GM19239 (cell line): ENCODE measurements around the gene AFAP1.
A peak's percentile ranks its signal among the peaks of the same experiment; 100 is the strongest.

Experiments used
- DNase-seq: peaks from one replicate; pipeline ENCODE4 v3.0.0; 2011; ENCODE audit warnings: low spot score; ENCODE audit not compliant: insufficient read length
- FAIRE-seq: peaks from 2 replicates; lab custom pipeline; 2011; peaks lifted over from hg19 to GRCh38; lab: Jason Lieb, UNC

The AFAP1 gene

GRCh38 chr4:7811536-7812191, 128.0 kb downstream of the AFAP1 start:
- FAIRE-seq (no peak), DNase-seq (no peak)

GRCh38 chr4:7810783-7811535, 128.7 kb downstream of the AFAP1 start:
- no peak for FAIRE-seq
- no peak for DNase-seq

- DNase-seq (no peak), FAIRE-seq (no peak)
These were observed 130.9 kb downstream of the AFAP1 start for GRCh38 chr4:7808752-7809151.

GRCh38 chr4:7808181-7808580, 131.5 kb downstream of the AFAP1 start:
- DNase-seq = no peak
- no peak for FAIRE-seq

- no peak for FAIRE-seq
- DNase-seq = no peak
These were observed 132.2 kb downstream of the AFAP1 start for GRCh38 chr4:7807351-7807921.

GRCh38 chr4:7806338-7807090, 133.1 kb downstream of the AFAP1 start:
- DNase-seq (no peak), FAIRE-seq (no peak)

GRCh38 chr4:7805533-7806337, 133.9 kb downstream of the AFAP1 start:
- no peak for DNase-seq
- no peak for FAIRE-seq

- DNase-seq (no peak), FAIRE-seq (no peak)
These were observed 134.8 kb downstream of the AFAP1 start for GRCh38 chr4:7804756-7805385.

- DNase-seq (peak; percentile 76), FAIRE-seq (peak; percentile 28)
These were observed 135.5 kb downstream of the AFAP1 start for GRCh38 chr4:7803992-7804755.

- FAIRE-seq = no peak
These were observed 136.3 kb downstream of the AFAP1 start for GRCh38 chr4:7803371-7803770.

GRCh38 chr4:7802093-7802726, 137.5 kb downstream of the AFAP1 start:
- DNase-seq (peak; percentile 69), FAIRE-seq (peak; percentile 82)

More at GRCh38 chr4:7803371-7803770, 136.3 kb downstream of the AFAP1 start:
- no peak for DNase-seq

- DNase-seq = no peak
- no peak for FAIRE-seq
These were observed 138.0 kb downstream of the AFAP1 start for GRCh38 chr4:7801641-7802040.

- FAIRE-seq (no peak), DNase-seq (no peak)
These were observed 138.7 kb downstream of the AFAP1 start for GRCh38 chr4:7801001-7801400.

- DNase-seq = no peak
- FAIRE-seq = no peak
These were observed 139.3 kb downstream of the AFAP1 start for GRCh38 chr4:7800410-7800809.

GRCh38 chr4:7799736-7800135, 139.9 kb downstream of the AFAP1 start:
- DNase-seq (no peak), FAIRE-seq (no peak)

GRCh38 chr4:7799306-7799705, 140.4 kb downstream of the AFAP1 start:
- FAIRE-seq (no peak), DNase-seq (no peak)

- FAIRE-seq (no peak), DNase-seq (no peak)
These were observed 141.3 kb downstream of the AFAP1 start for GRCh38 chr4:7798178-7798995.
